NCI-H1092 (cell line): Measurements from ENCODE around the gene ELL.

Experiments used
- DNase-seq: peaks from one replicate; lab custom pipeline; 2025; lab: John Stamatoyannopoulos, UW

ELL gene

GRCh38 chr19:18488838-18489626, 32.8 kb downstream of the ELL start:
- DNase-seq: peak; percentile 12

- no peak for DNase-seq
These were observed 33.5 kb downstream of the ELL start for GRCh38 chr19:18488403-18488723.

- no peak for DNase-seq
These were observed 34.1 kb downstream of the ELL start for GRCh38 chr19:18487576-18488402.

GRCh38 chr19:18486746-18487145, 35.1 kb downstream of the ELL start:
- DNase-seq: no peak

GRCh38 chr19:18484992-18485391, 36.9 kb downstream of the ELL start:
- no peak for DNase-seq

- peak; percentile 64 for DNase-seq
These were observed 38.6 kb downstream of the ELL start for GRCh38 chr19:18483119-18483890.

- DNase-seq: no peak
These were observed 40.2 kb downstream of the ELL start for GRCh38 chr19:18481505-18482222.

- DNase-seq: peak; percentile 67
These were observed 41.7 kb downstream of the ELL start for GRCh38 chr19:18480006-18480691.

- DNase-seq: no peak
These were observed 43.1 kb downstream of the ELL start for GRCh38 chr19:18478545-18479311.

- no peak for DNase-seq
These were observed 43.9 kb downstream of the ELL start for GRCh38 chr19:18477974-18478373.

- no peak for DNase-seq
These were observed 44.7 kb downstream of the ELL start for GRCh38 chr19:18477042-18477779.

- DNase-seq: no peak
These were observed 45.3 kb downstream of the ELL start for GRCh38 chr19:18476507-18477041.

GRCh38 chr19:18475762-18476331, 46.0 kb downstream of the ELL start:
- no peak for DNase-seq

GRCh38 chr19:18475004-18475453, 46.8 kb downstream of the ELL start:
- no peak for DNase-seq

GRCh38 chr19:18474366-18474887, 47.4 kb downstream of the ELL start:
- DNase-seq: no peak

- DNase-seq: no peak
These were observed 48.2 kb downstream of the ELL start for GRCh38 chr19:18473706-18474087.

- no peak for DNase-seq
These were observed 48.7 kb downstream of the ELL start for GRCh38 chr19:18473003-18473705.

GRCh38 chr19:18470787-18471186, 51.1 kb downstream of the ELL start:
- no peak for DNase-seq
